Epidermal melanocyte (primary cell): Measurements from ENCODE around the gene TP53TG3D.
"Not testable (repeated sequence)": the region's sequence is repeated elsewhere in the genome, so short reads cannot be mapped to it uniquely, and the experiment has no call there.

Experiments used
- DNase-seq: peaks from one replicate; pipeline ENCODE4 v3.0.0; 2011; ENCODE audit warnings: low spot score; ENCODE audit not compliant: insufficient read length

The TP53TG3D gene, protein sequence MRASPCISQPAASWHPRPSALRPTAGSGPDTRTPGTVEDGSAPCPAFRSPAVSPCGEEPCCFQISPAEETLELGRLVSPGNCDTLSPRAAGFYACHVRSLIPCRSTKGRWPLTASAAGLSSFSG

GRCh38 chr16:32252986-32253385 is at the start of gene TP53TG3D:
TSS of gene TP53TG3D (plus strand) at chr16:32253286. CDS start at chr16:32253354, 68 bp downstream.
- DNase-seq = not testable (repeated sequence)

DNA sequence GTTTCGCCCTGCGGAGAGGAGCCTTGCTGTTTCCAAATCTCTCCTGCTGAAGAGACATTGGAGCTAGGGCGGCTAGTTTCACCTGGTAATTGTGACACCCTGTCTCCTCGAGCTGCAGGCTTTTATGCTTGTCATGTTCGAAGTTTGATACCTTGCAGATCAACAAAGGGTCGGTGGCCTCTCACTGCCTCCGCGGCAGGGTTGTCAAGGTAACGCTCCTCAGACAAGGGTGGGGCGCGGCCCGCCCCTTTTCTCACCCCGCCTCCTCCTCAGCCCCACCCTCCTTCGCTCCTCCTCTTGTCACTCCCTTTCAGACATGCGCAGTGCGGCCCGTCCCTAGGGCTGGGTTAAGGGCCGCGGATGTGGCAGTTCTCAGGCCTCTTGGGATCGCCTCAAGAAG is 421 bp downstream of the TP53TG3D start:
- DNase-seq = not testable (repeated sequence)

DNA sequence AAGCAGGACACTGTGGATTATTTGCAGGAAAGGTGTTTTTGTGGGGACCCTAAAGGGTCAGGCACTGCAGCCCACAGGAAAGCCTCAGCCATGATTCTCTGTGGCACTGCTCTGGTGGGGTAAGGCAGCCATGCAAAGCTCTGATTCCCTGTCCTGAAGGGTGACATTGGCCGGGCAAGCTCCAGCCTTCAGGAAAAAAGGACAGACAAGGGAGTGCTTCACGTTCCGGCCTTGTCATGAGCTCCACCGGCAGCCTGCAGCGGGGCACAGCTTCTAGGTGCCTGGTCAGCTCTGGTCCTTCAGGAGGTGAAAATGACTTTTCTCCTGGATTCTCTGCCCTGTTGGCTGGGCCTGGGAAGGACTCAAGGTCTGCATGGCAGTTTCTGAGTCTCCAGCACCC is 8.4 kb downstream of the TP53TG3D start:
- DNase-seq = not testable (repeated sequence)

- not testable (repeated sequence) for DNase-seq
Measured at GRCh38 chr16:32263552-32263951, 10.5 kb downstream of the TP53TG3D start.

DNA sequence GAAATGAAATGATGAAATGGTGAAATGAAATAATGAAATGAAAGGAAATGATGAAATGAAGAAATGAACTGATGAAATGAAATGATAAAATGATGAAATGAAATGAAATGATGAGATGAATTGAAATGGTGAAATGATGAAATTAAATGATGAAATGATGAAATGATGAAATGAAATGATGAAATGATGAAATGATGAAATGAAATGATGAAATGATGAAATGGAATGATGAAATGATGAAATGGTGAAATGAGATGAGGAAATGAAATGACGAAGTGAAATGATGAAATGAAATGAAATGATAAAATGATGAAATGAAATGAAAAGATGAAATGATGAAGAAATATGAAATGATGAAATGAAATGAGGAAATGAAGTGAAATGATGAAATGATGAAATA is 28.8 kb downstream of the TP53TG3D start:
- DNase-seq = not testable (repeated sequence)

GRCh38 chr16:32283024-32283423 is 29.9 kb downstream of the TP53TG3D start:
- DNase-seq = not testable (repeated sequence)

DNA sequence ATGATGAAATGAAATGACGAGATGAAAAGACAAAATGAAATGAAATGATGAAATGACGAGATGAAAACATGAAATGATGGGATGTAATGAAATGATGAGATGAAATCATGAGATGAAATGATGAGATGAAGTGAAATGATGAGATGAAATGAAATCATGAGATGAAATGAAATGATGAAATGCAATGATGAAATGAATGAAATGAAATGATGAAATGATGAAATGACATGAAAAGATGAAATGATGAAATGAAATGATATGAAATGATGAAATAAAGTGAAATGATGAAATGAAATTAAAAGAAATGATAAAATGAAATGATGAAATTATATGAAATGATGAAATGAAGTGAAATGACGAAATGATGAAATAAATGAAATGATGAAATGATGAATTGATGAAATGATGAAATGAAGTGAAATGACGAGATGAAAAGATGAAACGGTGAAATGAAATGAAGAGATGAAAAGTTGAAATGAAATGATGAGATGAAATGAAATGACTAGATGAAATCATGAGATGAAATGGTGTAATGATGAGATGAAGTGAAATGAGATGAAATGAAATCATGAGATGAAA is 30.9 kb downstream of the TP53TG3D start:
- not testable (repeated sequence) for DNase-seq

GRCh38 chr16:32284800-32285796 is 32.0 kb downstream of the TP53TG3D start:
- DNase-seq = not testable (repeated sequence)

GRCh38 chr16:32286193-32286592 is 33.1 kb downstream of the TP53TG3D start:
- DNase-seq = not testable (repeated sequence)

GRCh38 chr16:32287743-32288142 is 34.7 kb downstream of the TP53TG3D start:
- not testable (repeated sequence) for DNase-seq

GRCh38 chr16:32289197-32289596 is 36.1 kb downstream of the TP53TG3D start:
- not testable (repeated sequence) for DNase-seq

- DNase-seq = not testable (repeated sequence)
Measured at GRCh38 chr16:32302776-32303175, 49.7 kb downstream of the TP53TG3D start.
